T-helper 2 cell (primary cell): ENCODE data around the gene IKZF3.
"Not testable (repeated sequence)": the region's sequence is repeated elsewhere in the genome, so short reads cannot be mapped to it uniquely, and the experiment has no call there.

ENCODE experiments used
- DNase-seq, 5 experiments: peaks; one replicate each; pipeline versions ENCODE4 v3.0.0 to v3.0.0-alpha.2; 2012 to 2022
- total RNA-seq, 2 donors: gene quantifications; one replicate each; lab custom pipeline; 2026; lab: John Stamatoyannopoulos, UW

IKZF3 gene
- 98.8 to 131 reads per million in 2 donors for total RNA-seq

- peak; percentile 73 to 85 (median 76) for DNase-seq
Measured at GRCh38 chr17:39863918-39864746, at the start of gene IKZF3. IKZF3 (minus strand) TSS chr17:39864312; CDS start chr17:39864126, 186 bp downstream.

GRCh38 chr17:39908789-39909352 lies 44.8 kb upstream of the IKZF3 start:
- no peak for DNase-seq

- no peak for DNase-seq
Measured at GRCh38 chr17:39904990-39905288, 40.8 kb upstream of the IKZF3 start.

GRCh38 chr17:39903158-39903884 lies 39.2 kb upstream of the IKZF3 start:
- peak in 1 of 5 experiments; percentile 72 for DNase-seq

- DNase-seq = not testable (repeated sequence)
Measured at GRCh38 chr17:39902027-39902426, 37.9 kb upstream of the IKZF3 start.

- DNase-seq = no peak
Measured at GRCh38 chr17:39899215-39899614, 35.1 kb upstream of the IKZF3 start.

- DNase-seq = no peak
Measured at GRCh38 chr17:39898088-39898487, 34.0 kb upstream of the IKZF3 start.

GRCh38 chr17:39894681-39895376 lies 30.7 kb upstream of the IKZF3 start:
- DNase-seq = peak in 1 of 5 experiments; percentile 38

- DNase-seq = no peak
Measured at GRCh38 chr17:39889200-39889599, 25.1 kb upstream of the IKZF3 start.

- no peak for DNase-seq
Measured at GRCh38 chr17:39887078-39887477, 23.0 kb upstream of the IKZF3 start.

GRCh38 chr17:39886102-39886501 lies 22.0 kb upstream of the IKZF3 start:
- DNase-seq = not testable (repeated sequence)

GRCh38 chr17:39872751-39873150 lies 8.6 kb upstream of the IKZF3 start:
- no peak for DNase-seq

- DNase-seq = no peak
Measured at GRCh38 chr17:39871801-39872200, 7.7 kb upstream of the IKZF3 start.

GRCh38 chr17:39870776-39871175 lies 6.7 kb upstream of the IKZF3 start:
- no peak for DNase-seq

GRCh38 chr17:39868554-39868942 lies 4.4 kb upstream of the IKZF3 start:
- DNase-seq = no peak

GRCh38 chr17:39867880-39868553 lies 3.9 kb upstream of the IKZF3 start, which contains the start of gene ZPBP2:
ZPBP2 (plus strand) TSS chr17:39868202; CDS start chr17:39868355, 153 bp downstream.
- DNase-seq = peak in 4 of 5 experiments; percentile 15 to 67 (median 36)

GRCh38 chr17:39867084-39867879 lies 3.2 kb upstream of the IKZF3 start:
- DNase-seq = peak in 4 of 5 experiments; percentile 48 to 73 (median 59)

GRCh38 chr17:39866013-39866730 lies 2.1 kb upstream of the IKZF3 start:
- no peak for DNase-seq

- no peak for DNase-seq
Measured at GRCh38 chr17:39863244-39863917, 731 bp downstream of the IKZF3 start.

- DNase-seq = no peak
Measured at GRCh38 chr17:39861235-39861634, 2.9 kb downstream of the IKZF3 start.
